ENCODE measurements around the gene THYN1.

The THYN1 gene

GRCh38 chr11:134223121-134223520 is 30.0 kb downstream of the THYN1 start:
- no peak for DNase-seq (ENCODE audit: low read depth)

- no peak for DNase-seq (ENCODE audit: low read depth)
Measured at GRCh38 chr11:134216816-134217215, 36.3 kb downstream of the THYN1 start.

GRCh38 chr11:134215836-134216235 is 37.3 kb downstream of the THYN1 start:
- no peak for DNase-seq (ENCODE audit: low read depth)

- DNase-seq (ENCODE audit: low read depth): no peak
Measured at GRCh38 chr11:134207538-134208239, 45.5 kb downstream of the THYN1 start.

GRCh38 chr11:134206185-134206584 is 47.0 kb downstream of the THYN1 start:
- no peak for DNase-seq (ENCODE audit: low read depth)

- no peak for DNase-seq (ENCODE audit: low read depth)
Measured at GRCh38 chr11:134205729-134206128, 47.4 kb downstream of the THYN1 start.

GRCh38 chr11:134202661-134203060 is 50.5 kb downstream of the THYN1 start:
- no peak for DNase-seq (ENCODE audit: low read depth)

GRCh38 chr11:134200688-134201087 is 52.5 kb downstream of the THYN1 start:
- no peak for DNase-seq (ENCODE audit: low read depth)

GRCh38 chr11:134199531-134199930 is 53.6 kb downstream of the THYN1 start:
- DNase-seq (ENCODE audit: low read depth): no peak
